GM12878 (cell line): ENCODE measurements around the gene SLC26A11.

Source experiments
- EGR1 ChIP-seq, 2 experiments: IDR thresholded peaks; 1 replicate in 1 of 2; 2 replicates in 1 of 2; pipeline ENCODE4 v1.6.1; 2011 to 2012; ENCODE audit warnings: low read depth in 2 of 2, low read length in 2 of 2, borderline replicate concordance in 1 of 2, mild to moderate bottlenecking in 1 of 2, moderate library complexity in 1 of 2
- ELK1 ChIP-seq: IDR thresholded peaks from 2 replicates; pipeline ENCODE4 v1.6.1; 2012; ENCODE audit warnings: low read depth, low read length, improper control_type of control experiment
- FOXK2 ChIP-seq: fragments of 450-650 bp; IDR thresholded peaks from 2 replicates; pipeline ENCODE4 v1.6.1; 2017; ENCODE audit warnings: mild to moderate bottlenecking, moderate library complexity
- HDAC2 ChIP-seq: fragments of 200-600 bp; sonication (generic); IDR thresholded peaks from 2 replicates; pipeline ENCODE4 v1.6.1; 2017
- TCF12 ChIP-seq: IDR thresholded peaks from 2 replicates; pipeline ENCODE4 v1.6.1; 2011; ENCODE audit warnings: low read depth, mild to moderate bottlenecking, low read length
- TF ChIP-seq, protein P1 (sequence below): IDR thresholded peaks from 2 replicates; pipeline ENCODE4 v1.6.1; 2012; ENCODE audit warnings: mild to moderate bottlenecking, low read depth, low read length
- TF ChIP-seq, protein P2 (sequence below), 3 experiments: IDR thresholded peaks in 2 of 3; conservative IDR thresholded peaks in 1 of 3; 2 replicates each; pipeline ENCODE4 v1.5.1; 2011; ENCODE audit warnings: low read depth in 3 of 3, low read length in 3 of 3, mild to moderate bottlenecking in 3 of 3, control low read depth in 2 of 3, moderate library complexity in 2 of 3, inconsistent platforms in 1 of 3, mixed read lengths in 1 of 3; ENCODE audit not compliant: control insufficient read depth in 2 of 3, insufficient read depth in 1 of 3; ENCODE audit errors: extremely low read depth in 1 of 3

DNA sequence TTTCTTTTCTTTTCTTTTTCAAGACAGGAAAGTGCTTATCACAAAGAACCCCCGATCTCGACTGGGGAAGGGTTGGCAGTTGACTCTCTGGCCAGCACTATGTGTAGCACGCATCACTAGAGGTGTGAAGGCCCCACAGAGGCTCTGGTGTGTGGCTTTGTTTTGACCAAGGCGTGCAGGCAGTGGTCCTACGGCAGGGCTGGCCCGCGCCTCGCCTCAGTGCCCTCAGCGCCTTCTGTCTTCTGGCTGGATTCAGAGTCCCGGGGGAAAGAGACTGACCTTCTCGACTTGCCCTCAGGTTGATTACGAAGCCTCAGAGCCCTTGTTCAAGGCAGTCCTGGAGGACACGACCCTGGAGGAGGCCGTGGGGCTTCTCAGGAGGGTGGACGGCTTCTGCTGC, 18.8 kb upstream of the SLC26A11 start:
- TF ChIP-seq TCF12 (no peak), ELK1 (no peak), EGR1 (IDR thresholded peaks at IDR 0.05; ENCODE audit: borderline replicate concordance in 1 of 2, low read depth in 2 of 2, low read length in 2 of 2) (no peak), HDAC2 (no peak), FOXK2 (no peak)
- TF ChIP-seq, protein P1, sequence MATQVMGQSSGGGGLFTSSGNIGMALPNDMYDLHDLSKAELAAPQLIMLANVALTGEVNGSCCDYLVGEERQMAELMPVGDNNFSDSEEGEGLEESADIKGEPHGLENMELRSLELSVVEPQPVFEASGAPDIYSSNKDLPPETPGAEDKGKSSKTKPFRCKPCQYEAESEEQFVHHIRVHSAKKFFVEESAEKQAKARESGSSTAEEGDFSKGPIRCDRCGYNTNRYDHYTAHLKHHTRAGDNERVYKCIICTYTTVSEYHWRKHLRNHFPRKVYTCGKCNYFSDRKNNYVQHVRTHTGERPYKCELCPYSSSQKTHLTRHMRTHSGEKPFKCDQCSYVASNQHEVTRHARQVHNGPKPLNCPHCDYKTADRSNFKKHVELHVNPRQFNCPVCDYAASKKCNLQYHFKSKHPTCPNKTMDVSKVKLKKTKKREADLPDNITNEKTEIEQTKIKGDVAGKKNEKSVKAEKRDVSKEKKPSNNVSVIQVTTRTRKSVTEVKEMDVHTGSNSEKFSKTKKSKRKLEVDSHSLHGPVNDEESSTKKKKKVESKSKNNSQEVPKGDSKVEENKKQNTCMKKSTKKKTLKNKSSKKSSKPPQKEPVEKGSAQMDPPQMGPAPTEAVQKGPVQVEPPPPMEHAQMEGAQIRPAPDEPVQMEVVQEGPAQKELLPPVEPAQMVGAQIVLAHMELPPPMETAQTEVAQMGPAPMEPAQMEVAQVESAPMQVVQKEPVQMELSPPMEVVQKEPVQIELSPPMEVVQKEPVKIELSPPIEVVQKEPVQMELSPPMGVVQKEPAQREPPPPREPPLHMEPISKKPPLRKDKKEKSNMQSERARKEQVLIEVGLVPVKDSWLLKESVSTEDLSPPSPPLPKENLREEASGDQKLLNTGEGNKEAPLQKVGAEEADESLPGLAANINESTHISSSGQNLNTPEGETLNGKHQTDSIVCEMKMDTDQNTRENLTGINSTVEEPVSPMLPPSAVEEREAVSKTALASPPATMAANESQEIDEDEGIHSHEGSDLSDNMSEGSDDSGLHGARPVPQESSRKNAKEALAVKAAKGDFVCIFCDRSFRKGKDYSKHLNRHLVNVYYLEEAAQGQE, result no peak
- TF ChIP-seq, protein P2, sequence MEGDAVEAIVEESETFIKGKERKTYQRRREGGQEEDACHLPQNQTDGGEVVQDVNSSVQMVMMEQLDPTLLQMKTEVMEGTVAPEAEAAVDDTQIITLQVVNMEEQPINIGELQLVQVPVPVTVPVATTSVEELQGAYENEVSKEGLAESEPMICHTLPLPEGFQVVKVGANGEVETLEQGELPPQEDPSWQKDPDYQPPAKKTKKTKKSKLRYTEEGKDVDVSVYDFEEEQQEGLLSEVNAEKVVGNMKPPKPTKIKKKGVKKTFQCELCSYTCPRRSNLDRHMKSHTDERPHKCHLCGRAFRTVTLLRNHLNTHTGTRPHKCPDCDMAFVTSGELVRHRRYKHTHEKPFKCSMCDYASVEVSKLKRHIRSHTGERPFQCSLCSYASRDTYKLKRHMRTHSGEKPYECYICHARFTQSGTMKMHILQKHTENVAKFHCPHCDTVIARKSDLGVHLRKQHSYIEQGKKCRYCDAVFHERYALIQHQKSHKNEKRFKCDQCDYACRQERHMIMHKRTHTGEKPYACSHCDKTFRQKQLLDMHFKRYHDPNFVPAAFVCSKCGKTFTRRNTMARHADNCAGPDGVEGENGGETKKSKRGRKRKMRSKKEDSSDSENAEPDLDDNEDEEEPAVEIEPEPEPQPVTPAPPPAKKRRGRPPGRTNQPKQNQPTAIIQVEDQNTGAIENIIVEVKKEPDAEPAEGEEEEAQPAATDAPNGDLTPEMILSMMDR (IDR thresholded peaks at IDR 0.05 in 2 of 3, conservative IDR thresholded peaks at IDR 0.05 in 1 of 3; ENCODE audit: control insufficient read depth in 2 of 3, extremely low read depth in 1 of 3, insufficient read depth in 1 of 3, low read depth in 3 of 3, low read length in 3 of 3), result no peak
